Peyer's patch (tissue), 4 donors: ENCODE data around the gene YPEL1. TPM values are rescaled to one million over a fixed set of nuclear protein-coding genes. Genes with fewer than 3 reads are reported as not detected.

ENCODE experiments used
- DNase-seq, 3 donors: peaks; one replicate each; pipeline ENCODE4 v3.0.0-alpha.2; 2017 to 2019
- H3K27ac ChIP-seq, 4 donors: fragments of 200-600 bp; sonication (generic); one replicate each; pipeline ENCODE4 v1.5.1; 2016 to 2019
- H3K27me3 ChIP-seq, 2 donors: fragments of 200-600 bp; sonication (generic); one replicate each; pipeline ENCODE4 v1.5.1; 2019
- H3K36me3 ChIP-seq, 3 donors: fragments of 200-600 bp; sonication (generic); one replicate each; pipeline ENCODE4 v1.5.1; 2016 to 2019
- H3K4me1 ChIP-seq, 4 donors: fragments of 200-600 bp; sonication (generic); one replicate each; pipeline ENCODE4 v1.5.1; 2016 to 2019
- H3K4me3 ChIP-seq, 4 donors: fragments of 200-600 bp; sonication (generic); 1 replicate in 3 of 4; 2 replicates in 1 of 4; pipeline ENCODE4 v1.5.1; 2016 to 2019; ENCODE audit warnings: mild to moderate bottlenecking in 1 of 4
- H3K9me3 ChIP-seq, 4 donors: fragments of 200-600 bp; sonication (generic); one replicate each; pipeline ENCODE4 v1.5.1; 2016 to 2019; ENCODE audit warnings: mild to moderate bottlenecking in 1 of 4
- POLR2A ChIP-seq, 2 donors: fragments of 450-650 bp; IDR thresholded peaks; one replicate each; pipeline ENCODE4 v1.5.1; 2017; ENCODE audit warnings: antibody characterized with exemption in 2 of 2, mild to moderate bottlenecking in 2 of 2, moderate library complexity in 2 of 2
- total RNA-seq, 4 donors: library from RNA; depleted of rRNA; stranded (reverse); fragments of >200 nt; gene quantifications; one replicate each; pipeline ENCODE4 v1.1.0, GENCODE V29; 2016
- TF ChIP-seq, protein P1 (sequence below), 6 experiments: fragments of 450-650 bp in 4 of 6; fragments of 200-600 bp in 2 of 6; sonication (generic) in 1 of 6; IDR thresholded peaks; one replicate each; pipeline ENCODE4 v1.5.1; 2017 to 2019; ENCODE audit warnings: antibody characterized with exemption in 6 of 6, mild to moderate bottlenecking in 3 of 6, moderate library complexity in 1 of 6

The YPEL1 gene
- total RNA-seq, 4 donors from 2014 or later = 3.3 to 4.8 (median 3.4) TPM

- H3K36me3 ChIP-seq = peaks cover 0 to 85% (median 0%) of the 10 kb centered on the region in 3 donors
Measured at GRCh38 chr22:21690401-21690801, 45.2 kb downstream of the YPEL1 start.

DNA sequence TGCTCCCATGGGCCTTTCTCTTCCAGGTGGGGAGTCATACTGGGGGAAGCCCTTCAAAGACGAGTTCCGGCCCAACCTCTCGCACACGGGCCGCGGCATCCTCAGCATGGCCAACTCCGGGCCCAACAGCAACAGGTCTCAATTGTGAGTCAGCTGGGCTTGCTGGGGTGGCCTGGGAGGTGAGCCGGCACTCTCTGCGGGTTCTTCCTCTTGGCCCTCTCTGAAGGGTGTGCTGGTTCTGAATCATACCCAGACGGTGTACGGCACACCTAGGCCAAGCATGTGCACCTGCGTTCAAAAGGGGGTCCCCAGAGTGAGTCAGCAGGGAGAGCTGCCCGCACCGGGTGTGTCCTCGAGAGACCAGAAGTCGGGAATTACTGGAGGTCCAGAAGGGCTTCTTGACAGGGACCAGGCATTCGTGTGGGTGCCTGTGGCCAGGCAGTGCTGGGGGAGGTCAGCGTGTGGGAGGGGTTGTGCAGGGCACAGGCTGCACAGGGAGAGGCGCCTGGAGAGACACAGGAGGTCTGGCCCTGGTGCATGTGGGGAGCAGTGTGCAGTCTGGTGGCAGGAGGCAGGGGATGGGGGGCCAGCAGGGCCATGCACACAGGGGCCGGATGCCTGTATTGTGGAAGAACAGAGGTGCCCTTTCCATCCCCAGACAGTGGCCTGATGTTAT lies 46.8 kb downstream of the YPEL1 start:
- no peak overlapping the region for H3K4me3 ChIP-seq
- no peak for DNase-seq
- H3K4me1 ChIP-seq = no peaks in the 10 kb centered on the region
- H3K36me3 ChIP-seq = peaks cover 0 to 78% (median 0%) of the 10 kb centered on the region in 3 donors
- TF ChIP-seq, protein P1, sequence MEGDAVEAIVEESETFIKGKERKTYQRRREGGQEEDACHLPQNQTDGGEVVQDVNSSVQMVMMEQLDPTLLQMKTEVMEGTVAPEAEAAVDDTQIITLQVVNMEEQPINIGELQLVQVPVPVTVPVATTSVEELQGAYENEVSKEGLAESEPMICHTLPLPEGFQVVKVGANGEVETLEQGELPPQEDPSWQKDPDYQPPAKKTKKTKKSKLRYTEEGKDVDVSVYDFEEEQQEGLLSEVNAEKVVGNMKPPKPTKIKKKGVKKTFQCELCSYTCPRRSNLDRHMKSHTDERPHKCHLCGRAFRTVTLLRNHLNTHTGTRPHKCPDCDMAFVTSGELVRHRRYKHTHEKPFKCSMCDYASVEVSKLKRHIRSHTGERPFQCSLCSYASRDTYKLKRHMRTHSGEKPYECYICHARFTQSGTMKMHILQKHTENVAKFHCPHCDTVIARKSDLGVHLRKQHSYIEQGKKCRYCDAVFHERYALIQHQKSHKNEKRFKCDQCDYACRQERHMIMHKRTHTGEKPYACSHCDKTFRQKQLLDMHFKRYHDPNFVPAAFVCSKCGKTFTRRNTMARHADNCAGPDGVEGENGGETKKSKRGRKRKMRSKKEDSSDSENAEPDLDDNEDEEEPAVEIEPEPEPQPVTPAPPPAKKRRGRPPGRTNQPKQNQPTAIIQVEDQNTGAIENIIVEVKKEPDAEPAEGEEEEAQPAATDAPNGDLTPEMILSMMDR (IDR thresholded peaks at IDR 0.05) = no peak
- no peak for TF ChIP-seq POLR2A (IDR thresholded peaks at IDR 0.05)
- no peaks in the 10 kb centered on the region for H3K9me3 ChIP-seq
- H3K27me3 ChIP-seq = no peaks in the 10 kb centered on the region
- no peak overlapping the region for H3K27ac ChIP-seq

More at GRCh38 chr22:21690401-21690801, 45.2 kb downstream of the YPEL1 start:
- H3K4me3 ChIP-seq = no peak overlapping the region
- no peaks in the 10 kb centered on the region for H3K9me3 ChIP-seq
- TF ChIP-seq, protein P1 (IDR thresholded peaks at IDR 0.05) = no peak
- no peak overlapping the region for H3K27ac ChIP-seq
- no peaks in the 10 kb centered on the region for H3K27me3 ChIP-seq
- no peak for DNase-seq
- H3K4me1 ChIP-seq = no peaks in the 10 kb centered on the region

- DNase-seq = no peak
- Histone ChIP-seq H3K4me1 (no peaks in the 10 kb centered on the region), H3K9me3 (no peaks in the 10 kb centered on the region), H3K27ac (no peak overlapping the region), H3K27me3 (no peaks in the 10 kb centered on the region), H3K36me3 (peaks cover 0 to 77% (median 0%) of the 10 kb centered on the region in 3 donors), H3K4me3 (no peak overlapping the region)
- TF ChIP-seq, protein P1 (IDR thresholded peaks at IDR 0.05) = no peak
- TF ChIP-seq POLR2A (IDR thresholded peaks at IDR 0.05) = no peak
Measured at GRCh38 chr22:21688341-21688705, 47.3 kb downstream of the YPEL1 start.

DNA sequence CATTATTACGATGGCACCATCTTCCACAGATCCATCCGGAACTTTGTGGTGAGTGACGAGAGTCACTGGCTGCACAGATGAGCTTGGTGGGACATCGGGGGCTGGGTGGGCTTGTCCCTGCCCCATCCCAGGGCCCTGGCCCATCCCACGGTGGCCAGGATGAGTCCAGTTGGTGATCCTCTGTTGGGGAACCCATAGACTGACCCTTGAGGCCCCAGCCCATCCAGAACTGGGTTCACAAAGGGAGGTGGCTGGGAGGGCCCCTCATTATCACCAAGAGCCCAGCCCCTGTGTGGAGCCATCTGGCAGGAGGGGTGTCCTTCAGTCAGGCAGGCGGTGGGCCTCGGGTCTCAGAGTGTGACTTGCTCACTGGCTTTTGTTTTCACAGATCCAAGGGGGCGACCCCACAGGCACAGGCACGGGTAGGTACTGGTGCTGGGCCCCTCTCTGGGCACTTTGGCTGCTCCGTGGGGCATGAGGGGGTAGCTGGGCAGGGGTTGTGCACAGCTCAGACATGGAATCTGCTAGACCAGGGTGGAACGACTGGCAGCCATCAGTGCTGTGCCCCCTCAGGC lies 47.8 kb downstream of the YPEL1 start:
- Histone ChIP-seq H3K27me3 (no peaks in the 10 kb centered on the region), H3K27ac (no peak overlapping the region), H3K9me3 (no peaks in the 10 kb centered on the region), H3K4me3 (no peak overlapping the region), H3K36me3 (peaks cover 0 to 80% (median 0%) of the 10 kb centered on the region in 3 donors), H3K4me1 (no peaks in the 10 kb centered on the region)
- no peak for DNase-seq
- no peak for TF ChIP-seq POLR2A (IDR thresholded peaks at IDR 0.05)
- TF ChIP-seq, protein P1 (IDR thresholded peaks at IDR 0.05) = no peak

DNA sequence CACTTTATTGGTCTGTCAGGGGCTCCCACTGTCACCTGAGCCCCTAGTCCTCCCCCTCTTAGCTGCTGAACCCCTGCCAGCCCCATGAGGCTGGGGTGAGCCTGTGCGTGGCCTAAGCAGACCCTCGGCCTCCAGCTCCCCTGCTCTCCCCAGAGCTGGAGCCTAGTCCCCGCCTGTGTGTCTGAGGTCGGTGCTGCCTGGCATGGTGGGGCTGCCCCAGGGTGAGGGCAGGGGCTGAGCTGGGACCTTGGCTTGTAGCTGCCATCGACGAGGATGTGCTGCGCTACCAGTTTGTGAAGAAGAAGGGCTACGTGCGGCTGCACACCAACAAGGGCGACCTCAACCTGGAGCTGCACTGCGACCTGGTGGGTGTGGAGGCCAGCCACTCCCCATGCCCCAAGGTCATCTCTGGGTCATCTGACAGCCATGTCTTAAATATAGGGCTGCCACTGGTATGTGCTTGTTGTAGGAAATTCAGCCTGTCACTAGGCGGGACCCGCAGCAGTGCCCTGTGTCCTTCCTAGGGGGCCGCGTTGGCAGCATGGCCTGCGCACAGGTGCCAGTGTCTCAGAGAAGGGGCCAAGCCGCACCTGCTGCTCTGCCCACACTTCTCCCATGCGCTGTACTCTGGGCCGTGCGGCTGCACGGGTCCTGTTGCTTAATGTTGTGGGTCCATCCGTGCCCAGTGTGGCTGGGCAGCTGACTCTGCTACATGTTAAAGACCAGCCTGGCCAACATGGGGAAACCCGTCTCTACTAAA lies 48.8 kb downstream of the YPEL1 start:
- DNase-seq = no peak
- no peak overlapping the region for H3K4me3 ChIP-seq
- no peak overlapping the region for H3K27ac ChIP-seq
- H3K9me3 ChIP-seq = no peaks in the 10 kb centered on the region
- peaks cover 0 to 82% (median 0%) of the 10 kb centered on the region in 3 donors for H3K36me3 ChIP-seq
- no peaks in the 10 kb centered on the region for H3K4me1 ChIP-seq
- no peak for TF ChIP-seq POLR2A (IDR thresholded peaks at IDR 0.05)
- TF ChIP-seq, protein P1 (IDR thresholded peaks at IDR 0.05) = no peak
- no peaks in the 10 kb centered on the region for H3K27me3 ChIP-seq
